Measurements from ENCODE around the gene CMTR1.

CMTR1 gene

GRCh38 chr6:37524970-37525318, 91.9 kb downstream of the CMTR1 start:
- Histone ChIP-seq H3K9me3 (ENCODE audit: control insufficient read depth, insufficient read depth, low read depth, low read length) (no peaks in the 10 kb centered on the region), H3K4me3 (ENCODE audit: low read depth, low read length) (no peak overlapping the region), H3K27me3 (ENCODE audit: control insufficient read depth, insufficient read depth, low read length) (peaks cover 21% of the 10 kb centered on the region; the same call in 1 of the 2 replicates), H3K9ac (ENCODE audit: low read length) (no peak overlapping the region), H3K27ac (ENCODE audit: low read depth, low read length) (no peak overlapping the region), H3K36me3 (ENCODE audit: control insufficient read depth, insufficient read depth, low read length) (no peaks in the 10 kb centered on the region), H3K4me1 (ENCODE audit: control insufficient read depth, insufficient read depth, low read length) (no peaks in the 10 kb centered on the region)

GRCh38 chr6:37525460-37526357, 92.7 kb downstream of the CMTR1 start:
- no peak overlapping the region for H3K9ac ChIP-seq (ENCODE audit: low read length)
- no peak overlapping the region for H3K4me3 ChIP-seq (ENCODE audit: low read depth, low read length)
- H3K36me3 ChIP-seq (ENCODE audit: control insufficient read depth, insufficient read depth, low read length) = no peaks in the 10 kb centered on the region
- H3K27me3 ChIP-seq (ENCODE audit: control insufficient read depth, insufficient read depth, low read length) = peaks cover 26% of the 10 kb centered on the region; the same call in 1 of the 2 replicates
- H3K9me3 ChIP-seq (ENCODE audit: control insufficient read depth, insufficient read depth, low read depth, low read length) = no peaks in the 10 kb centered on the region
- no peaks in the 10 kb centered on the region for H3K4me1 ChIP-seq (ENCODE audit: control insufficient read depth, insufficient read depth, low read length)
- no peak overlapping the region for H3K27ac ChIP-seq (ENCODE audit: low read depth, low read length)

DNA sequence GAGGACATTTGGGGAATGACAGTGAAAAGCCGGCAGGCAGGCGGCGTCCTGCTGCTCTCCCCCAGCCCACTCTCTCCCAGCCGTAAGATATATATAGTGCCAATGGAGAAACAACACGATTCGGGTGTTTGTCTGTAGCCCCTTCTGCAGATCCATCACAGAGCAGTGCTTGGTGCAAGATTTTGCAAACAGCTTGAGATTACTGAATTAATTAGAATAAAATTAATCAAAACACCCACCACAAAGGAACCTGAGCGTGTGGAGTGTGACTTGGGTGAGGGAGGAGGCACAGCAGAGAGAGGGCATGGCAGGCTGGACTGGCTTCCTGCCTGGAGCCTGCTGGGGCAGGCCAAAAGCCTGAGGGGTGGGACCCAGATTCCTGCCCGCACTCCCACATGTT, 95.5 kb downstream of the CMTR1 start:
- Histone ChIP-seq H3K9me3 (ENCODE audit: control insufficient read depth, insufficient read depth, low read depth, low read length) (no peaks in the 10 kb centered on the region), H3K4me3 (ENCODE audit: low read depth, low read length) (no peak overlapping the region), H3K36me3 (ENCODE audit: control insufficient read depth, insufficient read depth, low read length) (no peaks in the 10 kb centered on the region), H3K27me3 (ENCODE audit: control insufficient read depth, insufficient read depth, low read length) (peaks cover 41% of the 10 kb centered on the region), H3K4me1 (ENCODE audit: control insufficient read depth, insufficient read depth, low read length) (no peaks in the 10 kb centered on the region), H3K9ac (ENCODE audit: low read length) (no peak overlapping the region), H3K27ac (ENCODE audit: low read depth, low read length) (no peak overlapping the region)

DNA sequence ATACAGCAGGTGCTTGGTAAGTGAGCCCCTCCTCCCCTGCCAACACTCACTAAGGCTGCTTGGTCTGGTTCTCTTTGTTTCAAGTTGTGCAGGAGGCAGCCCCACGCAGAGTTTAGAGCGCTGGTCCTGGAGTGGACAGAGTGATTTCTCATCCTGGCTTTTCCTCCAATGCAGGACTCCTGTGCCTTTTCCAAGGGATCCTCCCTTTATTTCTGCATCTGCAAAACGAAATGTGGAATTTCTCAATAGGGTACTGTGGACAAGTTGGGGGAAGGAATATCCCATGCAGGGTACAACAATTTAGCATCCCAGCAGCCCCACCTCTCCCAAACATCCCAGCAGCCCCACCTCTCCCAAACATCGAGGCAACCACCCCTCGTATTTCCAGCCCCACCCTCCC, 97.3 kb downstream of the CMTR1 start:
- Histone ChIP-seq H3K27ac (ENCODE audit: low read depth, low read length) (no peak overlapping the region), H3K9me3 (ENCODE audit: control insufficient read depth, insufficient read depth, low read depth, low read length) (no peaks in the 10 kb centered on the region), H3K27me3 (ENCODE audit: control insufficient read depth, insufficient read depth, low read length) (peaks cover 59% of the 10 kb centered on the region), H3K4me3 (ENCODE audit: low read depth, low read length) (no peak overlapping the region), H3K36me3 (ENCODE audit: control insufficient read depth, insufficient read depth, low read length) (no peaks in the 10 kb centered on the region), H3K4me1 (ENCODE audit: control insufficient read depth, insufficient read depth, low read length) (no peaks in the 10 kb centered on the region), H3K9ac (ENCODE audit: low read length) (no peak overlapping the region)

DNA sequence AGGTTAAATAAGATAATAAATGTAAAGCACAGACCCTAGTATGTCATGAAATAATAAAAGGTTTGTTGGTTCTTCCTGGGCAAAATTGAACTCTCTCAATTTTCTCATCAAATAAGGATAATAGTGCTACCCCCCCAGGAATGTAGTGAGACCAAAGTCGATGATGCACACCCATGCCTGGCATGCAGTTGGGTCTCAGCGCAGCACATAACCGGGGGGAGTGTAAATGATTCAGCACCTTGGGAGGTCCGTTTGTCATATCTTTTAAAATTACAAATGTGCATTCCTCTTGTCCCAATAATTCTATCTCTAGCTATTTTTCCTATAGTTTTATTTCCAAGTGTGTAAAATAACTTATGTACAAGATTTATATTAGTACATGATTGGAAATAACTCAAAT, 98.0 kb downstream of the CMTR1 start:
- Histone ChIP-seq H3K9ac (ENCODE audit: low read length) (no peak overlapping the region), H3K27me3 (ENCODE audit: control insufficient read depth, insufficient read depth, low read length) (peaks cover 66% of the 10 kb centered on the region)

More for the DNA sequence above, 98.0 kb downstream of the CMTR1 start:
- no peak overlapping the region for H3K4me3 ChIP-seq (ENCODE audit: low read depth, low read length)
- no peaks in the 10 kb centered on the region for H3K36me3 ChIP-seq (ENCODE audit: control insufficient read depth, insufficient read depth, low read length)
- no peaks in the 10 kb centered on the region for H3K9me3 ChIP-seq (ENCODE audit: control insufficient read depth, insufficient read depth, low read depth, low read length)
- no peak overlapping the region for H3K27ac ChIP-seq (ENCODE audit: low read depth, low read length)
- H3K4me1 ChIP-seq (ENCODE audit: control insufficient read depth, insufficient read depth, low read length) = no peaks in the 10 kb centered on the region

Measured in HUES6 (cell line).